SK-N-SH (cell line): ENCODE results near the gene DVL3. TPM values are rescaled to one million over a fixed set of nuclear protein-coding genes. Genes with fewer than 3 reads are reported as not detected.
"Not testable (repeated sequence)": the region's sequence is repeated elsewhere in the genome, so short reads cannot be mapped to it uniquely, and the experiment has no call there.

Experiments
- CTCF ChIA-PET: fragments of 300-600, 350-600 bp; formaldehyde crosslinking; extraction: SDS; loops from one replicate; lab custom pipeline; 2021; lab: Yijun Ruan, JAX
- POLR2A ChIA-PET: fragments of 350-600 bp; sonication (Branson Sonifier 250); formaldehyde crosslinking; extraction: SDS; loops from one replicate; lab custom pipeline; 2020; ENCODE audit warnings: antibody characterized with exemption, inconsistent platforms; lab: Yijun Ruan, JAX
- DNase-seq: peaks from one replicate; pipeline ENCODE4 v3.0.0; 2012
- H2AFZ ChIP-seq: fragments of 200-600 bp; sonication (generic); 2 replicates; pipeline ENCODE4 v1.8.1; 2016; ENCODE audit warnings: antibody characterized with exemption, mild to moderate bottlenecking, low read depth
- H3F3A ChIP-seq: fragments of 200-600 bp; sonication (generic); replicated peaks from 2 replicates; pipeline ENCODE3; 2016; ENCODE audit warnings: antibody characterized with exemption, mild to moderate bottlenecking; ENCODE audit not compliant: insufficient read depth
- H3K27ac ChIP-seq, 2 experiments: fragments of 200-500 bp in 1 of 2; fragments of 200-600 bp in 1 of 2; sonication (Bioruptor generic) in 1 of 2; sonication (generic), shearing (Covaris generic) in 1 of 2; 2 replicates each; pipeline versions ENCODE4 v1.5.1 to v1.6.1; 2014 to 2016; ENCODE audit warnings: low read depth in 2 of 2, inconsistent platforms in 1 of 2, low read length in 1 of 2, mild to moderate bottlenecking in 1 of 2, mixed read lengths in 1 of 2
- H3K27me3 ChIP-seq: fragments of 200-600 bp; sonication (generic), shearing (Covaris generic); 2 replicates; pipeline ENCODE4 v1.6.1; 2016; ENCODE audit warnings: mixed run types; ENCODE audit not compliant: insufficient read depth
- H3K36me3 ChIP-seq, 2 experiments: fragments of 200-500 bp in 1 of 2; fragments of 200-600 bp in 1 of 2; sonication (Bioruptor generic) in 1 of 2; sonication (generic) in 1 of 2; replicated peaks in 1 of 2; 2 replicates each; pipeline versions ENCODE3 to v1.5.1; 2014 to 2016; ENCODE audit warnings: low read length in 1 of 2, mild to moderate bottlenecking in 1 of 2; ENCODE audit not compliant: insufficient read depth in 2 of 2, control insufficient read depth in 1 of 2
- H3K4me1 ChIP-seq, 2 experiments: fragments of 200-500 bp in 1 of 2; fragments of 200-600 bp in 1 of 2; sonication (Bioruptor generic) in 1 of 2; sonication (generic), shearing (Covaris generic) in 1 of 2; 2 replicates each; pipeline versions ENCODE4 v1.5.1 to v1.6.1; 2014 to 2016; ENCODE audit warnings: low read depth in 1 of 2, low read length in 1 of 2, mixed run types in 1 of 2; ENCODE audit not compliant: insufficient read depth in 2 of 2, control insufficient read depth in 1 of 2
- H3K4me2 ChIP-seq: fragments of 200-600 bp; sonication (generic), shearing (Covaris generic); 2 replicates; pipeline ENCODE4 v1.6.1; 2017; ENCODE audit warnings: mixed run types
- H3K4me3 ChIP-seq, 2 experiments: fragments of 200-500 bp in 1 of 2; fragments of 200-600 bp in 1 of 2; sonication (Bioruptor generic) in 1 of 2; sonication (generic), shearing (Covaris generic) in 1 of 2; 2 replicates each; pipeline versions ENCODE4 v1.5.1 to v1.8.1; 2014 to 2016; ENCODE audit warnings: low read depth in 2 of 2, inconsistent platforms in 1 of 2, low read length in 1 of 2, mild to moderate bottlenecking in 1 of 2, mixed read lengths in 1 of 2, moderate library complexity in 1 of 2
- H3K79me2 ChIP-seq: fragments of 200-600 bp; sonication (generic); 2 replicates; pipeline ENCODE4 v1.8.1; 2017; ENCODE audit warnings: mild to moderate bottlenecking; ENCODE audit not compliant: insufficient read depth
- H3K9ac ChIP-seq: fragments of 200-600 bp; sonication (generic); 2 replicates; pipeline ENCODE4 v1.6.1; 2017; ENCODE audit warnings: mixed run types
- H3K9me2 ChIP-seq: fragments of 200-600 bp; sonication (generic); 2 replicates; pipeline ENCODE4 v1.6.1; 2017; ENCODE audit warnings: mixed run types
- H3K9me3 ChIP-seq: fragments of 200-600 bp; sonication (generic); 2 replicates; pipeline ENCODE4 v1.6.1; 2017; ENCODE audit warnings: mixed run types, mild to moderate bottlenecking, moderate library complexity
- H4K20me1 ChIP-seq: fragments of 200-600 bp; sonication (generic); 2 replicates; pipeline ENCODE4 v1.6.1; 2017; ENCODE audit warnings: mild to moderate bottlenecking, mixed run types; ENCODE audit not compliant: insufficient read depth
- CHD2 ChIP-seq: fragments of 150-350 bp; IDR thresholded peaks from 2 replicates; pipeline ENCODE4 v1.6.1; 2018; ENCODE audit warnings: low read length; ENCODE audit not compliant: partially characterized antibody
- EP300 ChIP-seq, 2 experiments: IDR thresholded peaks; 2 replicates each; pipeline versions ENCODE4 v1.4.0 to v1.6.1; 2012; ENCODE audit warnings: borderline replicate concordance in 1 of 2, low read depth in 1 of 2, low read length in 1 of 2
- JUND ChIP-seq: IDR thresholded peaks from 2 replicates; pipeline ENCODE4 v1.4.0; 2012
- MEF2A ChIP-seq: IDR thresholded peaks from 2 replicates; pipeline ENCODE4 v1.4.0; 2012; ENCODE audit warnings: low read depth, borderline replicate concordance
- MXI1 ChIP-seq: IDR thresholded peaks from 2 replicates; pipeline ENCODE4 v1.6.1; 2012; ENCODE audit warnings: mild to moderate bottlenecking, low read depth, low read length, improper control_type of control experiment
- RAD21 ChIP-seq: IDR thresholded peaks from 2 replicates; pipeline ENCODE4 v1.6.1; 2012; ENCODE audit warnings: mild to moderate bottlenecking, low read length
- SMC3 ChIP-seq: IDR thresholded peaks from 2 replicates; pipeline ENCODE4 v1.6.1; 2012; ENCODE audit warnings: low read depth, low read length, improper control_type of control experiment
- TAF1 ChIP-seq: IDR thresholded peaks from 2 replicates; pipeline ENCODE4 v1.6.1; 2012; ENCODE audit warnings: low read depth, mild to moderate bottlenecking, low read length, moderate library complexity, borderline replicate concordance
- TCF12 ChIP-seq: IDR thresholded peaks from 2 replicates; pipeline ENCODE4 v1.4.0; 2012
- TEAD4 ChIP-seq: IDR thresholded peaks from 2 replicates; pipeline ENCODE4 v1.4.0; 2012; ENCODE audit warnings: mild to moderate bottlenecking, borderline replicate concordance; ENCODE audit not compliant: insufficient read depth
- YY1 ChIP-seq: IDR thresholded peaks from 2 replicates; pipeline ENCODE4 v1.4.0; 2012; ENCODE audit warnings: low read depth, mild to moderate bottlenecking
- WGBS: methylation state at CpG from one replicate; pipeline ENCODE4 v1.1.6; 2017; ENCODE audit warnings: low lambda C conversion rate; 5-methylcytosine and 5-hydroxymethylcytosine counted together
- polyA plus RNA-seq, 3 experiments: library from polyadenylated mRNA; depleted of rRNA; stranded (reverse); fragments of >200 nt; gene quantifications; 2 replicates each; pipeline ENCODE4 v1.2.3, GENCODE V29; 2012

DVL3 gene
- polyA plus RNA-seq, 1 of the 3 experiments (the other 2 are of a cell fraction) = 29.6 TPM

DNA sequence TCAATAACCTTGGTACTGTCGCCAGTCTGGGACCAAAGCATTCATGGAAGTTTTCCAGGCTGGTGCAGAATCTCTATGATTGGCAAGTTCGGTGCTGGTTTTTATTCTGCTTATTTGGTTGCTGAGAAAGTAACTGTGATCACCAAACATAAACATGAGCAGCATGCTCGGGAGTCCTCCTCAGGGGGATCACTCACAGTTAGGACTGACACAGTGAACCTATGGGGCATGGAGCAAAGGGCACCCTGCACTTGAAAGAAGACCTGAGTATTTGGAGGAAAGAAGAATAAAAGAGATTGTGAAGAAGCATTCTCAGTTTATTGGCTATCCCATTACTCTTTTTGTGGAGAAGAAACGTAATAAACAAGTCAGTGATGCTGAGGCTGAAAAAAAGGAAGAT is 39.2 kb upstream of the DVL3 start:
- POLR2A ChIA-PET = no interaction called here
- Histone ChIP-seq H2AFZ (no peak overlapping the region), H3K36me3 (no peaks in the 10 kb centered on the region), H3K4me3 (no peak overlapping the region), H3K27ac (no peak overlapping the region), H3K79me2 (no peaks in the 10 kb centered on the region)
- CTCF ChIA-PET = no interaction called here
- 54% methylated on average over 4 of the region's 4 CpGs for WGBS
- TF ChIP-seq SMC3 = no peak
- no peak for TF ChIP-seq CHD2
- TF ChIP-seq TAF1 = no peak
- TF ChIP-seq MEF2A = no peak
- no peak for TF ChIP-seq MXI1
- no peak for TF ChIP-seq YY1
- no peak for TF ChIP-seq TCF12
- no peak for TF ChIP-seq TEAD4
- no peak for TF ChIP-seq EP300 (IDR thresholded peaks at IDR 0.05; ENCODE audit: borderline replicate concordance in 1 of 2, low read depth in 1 of 2, low read length in 1 of 2)
- TF ChIP-seq JUND = no peak
- TF ChIP-seq, all 33 proteins: peak for 0
- Histone ChIP-seq H4K20me1 (no peaks in the 10 kb centered on the region), H3K27me3 (0 out of 2 replicates have a peak, but pooled peaks cover 6% of the 10 kb centered on the region), H3F3A (no peaks in the 10 kb centered on the region), H3K4me2 (no peak overlapping the region), H3K4me1 (no peaks in the 10 kb centered on the region), H3K9me3 (no peaks in the 10 kb centered on the region), H3K9me2 (no peaks in the 10 kb centered on the region), H3K9ac (no peak overlapping the region)
- DNase-seq = no peak

DNA sequence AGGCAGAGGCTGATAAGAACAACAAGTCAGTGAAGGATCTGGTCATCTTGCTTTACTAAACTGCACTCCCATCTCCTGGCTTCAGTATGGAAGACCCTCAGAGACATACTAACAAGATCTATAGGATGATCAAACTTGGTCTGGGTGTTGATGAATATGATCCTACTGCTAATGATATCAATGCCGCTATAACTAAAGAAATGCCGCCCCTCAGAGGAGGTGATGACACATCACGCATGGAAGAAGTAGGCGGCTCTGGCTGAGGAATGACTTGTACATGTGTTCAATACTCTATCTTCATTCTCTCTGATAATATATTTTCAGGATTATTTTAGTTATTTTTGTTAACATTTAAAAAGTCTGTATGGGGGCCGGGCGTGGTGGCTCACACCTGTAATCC is 37.5 kb upstream of the DVL3 start:
- H4K20me1 ChIP-seq = no peaks in the 10 kb centered on the region
- no peak overlapping the region for H2AFZ ChIP-seq
- H3K9me3 ChIP-seq = no peaks in the 10 kb centered on the region
- H3K9me2 ChIP-seq = no peaks in the 10 kb centered on the region
- TF ChIP-seq EP300 (IDR thresholded peaks at IDR 0.05; ENCODE audit: borderline replicate concordance in 1 of 2, low read depth in 1 of 2, low read length in 1 of 2) (no peak), RAD21 (peak; percentile 35)
- ChIA-PET CTCF (interaction anchor here (0.7 kb wide), 1 partner anchor 100 kb away, joined by 3 read pairs; the partner anchor contains the start of gene ABCC5), POLR2A (no interaction called here)
- no peaks in the 10 kb centered on the region for H3F3A ChIP-seq
- DNase-seq = no peak
- H3K4me1 ChIP-seq = no peaks in the 10 kb centered on the region
- 76% methylated on average over 6 of the region's 6 CpGs for WGBS
- no peak overlapping the region for H3K27ac ChIP-seq
- no peak overlapping the region for H3K9ac ChIP-seq
- 0 out of 2 replicates have a peak, but pooled peaks cover 6% of the 10 kb centered on the region for H3K27me3 ChIP-seq
- H3K4me3 ChIP-seq = no peak overlapping the region
- H3K79me2 ChIP-seq = no peaks in the 10 kb centered on the region
- H3K36me3 ChIP-seq = no peaks in the 10 kb centered on the region
- no peak overlapping the region for H3K4me2 ChIP-seq

DNA sequence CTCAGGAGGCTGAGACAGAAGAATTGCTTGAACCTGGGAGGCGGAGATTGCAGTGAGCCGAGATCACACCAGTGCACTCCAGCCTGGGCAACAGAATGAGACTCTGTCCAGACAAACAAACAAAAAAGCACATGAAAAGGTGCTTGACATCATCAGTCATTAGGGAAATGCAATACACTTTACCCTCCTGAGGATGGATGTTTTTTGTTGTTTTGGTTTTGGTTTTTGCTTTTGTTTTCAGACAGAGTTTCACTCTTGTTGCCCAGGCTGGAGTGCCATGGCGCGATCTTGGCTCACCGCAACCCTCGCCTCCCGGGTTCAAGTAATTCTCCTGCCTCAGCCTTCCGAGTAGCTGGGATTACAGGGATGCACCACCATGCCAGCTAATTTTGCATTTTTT is 34.1 kb upstream of the DVL3 start:
- H2AFZ ChIP-seq, H3K4me3 ChIP-seq, H3K36me3 ChIP-seq, H3K27me3 ChIP-seq, H3K79me2 ChIP-seq, CTCF ChIA-PET, DNase-seq, H3K4me2 ChIP-seq, H3K9me3 ChIP-seq, H3K9ac ChIP-seq, H3K4me1 ChIP-seq, H3K27ac ChIP-seq, H4K20me1 ChIP-seq, H3F3A ChIP-seq, H3K9me2 ChIP-seq, POLR2A ChIA-PET: not testable (repeated sequence)
- 94% methylated on average over 8 of the region's 8 CpGs for WGBS
